GM19238 (cell line): ENCODE data around the gene ZDHHC24.
"Not testable (repeated sequence)": the region's sequence is repeated elsewhere in the genome, so short reads cannot be mapped to it uniquely, and the experiment has no call there.

ENCODE experiments used
- DNase-seq: peaks from one replicate; pipeline ENCODE4 v3.0.0; 2011; ENCODE audit warnings: low spot score; ENCODE audit not compliant: insufficient read length

ZDHHC24 gene

DNA sequence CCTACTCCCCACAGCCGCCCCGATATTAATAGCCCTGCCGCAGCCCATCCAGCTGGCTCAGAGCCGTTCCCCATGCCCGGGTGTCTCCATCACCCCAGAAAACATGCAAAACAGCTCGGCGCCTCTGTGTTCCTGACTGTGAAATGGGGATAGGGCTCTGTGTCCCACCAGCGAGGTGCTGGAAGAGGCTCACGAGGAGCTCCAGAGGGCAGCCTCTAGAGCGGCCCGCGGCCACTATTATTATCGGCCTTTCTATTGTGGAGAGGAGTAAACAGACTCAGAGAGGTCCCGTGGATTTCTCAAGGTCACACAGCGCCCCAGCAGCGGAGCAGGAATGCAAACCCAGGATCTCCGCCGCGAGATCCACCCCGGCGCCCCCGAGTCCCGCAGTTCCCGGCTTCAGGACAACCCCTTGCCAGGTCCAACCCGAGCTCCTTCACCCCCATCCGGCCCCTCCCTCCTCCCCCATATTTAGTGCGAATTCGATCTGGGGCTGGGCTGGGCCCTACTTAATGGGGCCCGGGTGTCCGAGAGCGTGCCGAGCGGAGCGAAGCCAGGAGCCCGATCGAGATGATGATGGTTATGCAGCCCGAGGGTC lies 619 bp upstream of the ZDHHC24 start, which contains the start of gene ACTN3:
TSS of gene ACTN3 (plus strand) at position 536 of the 598 bp plus-strand sequence. CDS start at position 571, 35 bp downstream.
- DNase-seq = no peak

DNA sequence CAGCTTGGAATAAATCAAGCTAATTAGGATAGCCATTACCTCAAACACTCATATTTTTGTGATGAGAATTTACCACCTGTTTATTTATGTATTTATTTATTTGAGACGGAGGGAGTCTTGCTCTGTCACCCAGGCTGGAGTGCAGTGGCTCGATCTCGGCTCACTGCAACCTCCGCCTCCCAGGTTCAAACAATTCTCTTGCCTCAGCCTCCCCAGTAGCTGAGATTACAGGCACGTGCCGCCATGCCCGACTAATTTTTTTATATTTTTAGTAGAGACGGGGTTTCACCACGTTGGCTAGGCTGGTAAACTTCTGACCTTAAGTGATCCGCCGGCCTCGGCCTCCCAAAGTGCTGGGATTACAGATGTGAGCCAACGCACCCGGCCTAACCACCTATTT lies 896 bp downstream of the ZDHHC24 start:
- not testable (repeated sequence) for DNase-seq

DNA sequence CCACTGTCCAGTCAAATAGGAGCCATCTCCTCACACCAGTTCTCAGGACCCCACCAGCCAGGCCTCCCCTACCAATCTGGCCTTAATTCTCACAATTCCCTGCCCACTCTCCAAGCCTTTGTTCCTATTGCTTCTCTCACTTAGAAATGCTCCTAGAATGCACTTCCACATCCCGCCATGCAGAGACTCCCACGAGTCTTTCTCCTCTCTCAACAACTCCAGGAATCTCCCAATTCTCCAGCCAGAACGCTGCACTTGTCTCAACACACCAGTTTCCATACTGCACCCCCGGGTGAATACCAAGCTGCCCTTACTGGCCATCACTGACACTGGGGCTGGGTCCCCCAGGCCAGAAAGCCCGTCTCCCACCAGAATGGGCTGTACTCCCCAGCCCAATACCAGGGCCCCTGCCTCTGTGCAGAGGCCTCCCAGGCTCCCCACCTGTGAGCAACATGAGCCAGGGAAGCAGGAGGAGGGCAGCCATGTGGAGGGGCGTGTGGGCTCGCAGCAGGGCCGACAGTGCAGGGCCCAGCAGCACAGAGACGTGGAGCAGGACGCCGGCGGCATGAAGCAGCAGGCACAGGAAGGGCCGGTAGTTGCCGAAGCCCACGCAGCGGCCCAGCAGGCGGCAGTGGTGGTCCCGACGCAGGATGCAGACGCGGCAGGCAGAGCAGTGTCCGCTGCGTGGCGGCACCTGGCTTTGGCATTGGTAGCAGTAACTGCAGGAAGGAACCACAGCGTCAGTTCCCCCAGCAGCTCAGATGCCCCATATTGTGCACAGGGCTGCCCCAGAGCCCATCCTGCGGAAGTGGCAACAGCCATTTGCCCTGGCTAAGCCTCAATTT lies 2.4 kb downstream of the ZDHHC24 start:
- peak; percentile 54 for DNase-seq

DNA sequence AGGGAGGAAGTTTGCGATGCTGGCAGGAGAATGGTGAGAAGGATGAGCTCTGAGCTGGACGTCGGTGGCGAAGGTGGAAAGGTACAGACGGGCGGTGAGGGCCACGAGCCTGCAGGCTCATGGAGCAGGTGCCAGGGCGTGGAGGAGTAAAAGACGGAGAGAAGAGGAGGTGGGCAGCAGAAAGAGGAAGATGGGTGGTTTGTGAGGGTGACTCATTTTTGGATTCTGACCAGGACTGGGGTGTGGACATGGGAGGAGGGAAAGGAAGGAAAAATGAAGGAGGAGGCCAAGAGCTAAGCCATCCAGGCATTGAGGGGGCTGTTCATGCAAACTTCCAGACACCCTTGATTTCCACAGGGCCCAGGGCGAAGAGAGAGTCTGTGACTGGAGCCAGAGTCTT lies 3.5 kb downstream of the ZDHHC24 start:
- DNase-seq = no peak

DNA sequence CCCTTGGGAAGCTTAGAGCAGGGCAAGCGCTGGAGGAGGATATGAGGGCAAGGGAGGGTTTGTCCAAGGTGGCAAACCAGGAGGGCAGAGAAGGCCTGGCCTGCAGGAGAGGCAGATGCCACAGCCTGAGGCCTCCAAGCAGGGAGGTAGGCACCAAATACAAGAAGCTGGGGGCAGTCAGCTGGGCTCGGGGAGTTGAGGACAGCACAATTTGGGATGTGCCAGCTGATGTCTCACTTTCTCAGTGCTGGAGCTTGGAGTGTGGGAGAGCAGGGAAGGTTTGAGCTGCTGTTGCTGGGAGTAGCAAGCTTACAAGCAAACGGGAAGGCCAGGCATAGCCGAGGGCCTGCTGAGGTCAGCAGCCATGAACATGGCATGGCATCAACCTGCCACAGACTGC lies 4.0 kb downstream of the ZDHHC24 start:
- no peak for DNase-seq

DNA sequence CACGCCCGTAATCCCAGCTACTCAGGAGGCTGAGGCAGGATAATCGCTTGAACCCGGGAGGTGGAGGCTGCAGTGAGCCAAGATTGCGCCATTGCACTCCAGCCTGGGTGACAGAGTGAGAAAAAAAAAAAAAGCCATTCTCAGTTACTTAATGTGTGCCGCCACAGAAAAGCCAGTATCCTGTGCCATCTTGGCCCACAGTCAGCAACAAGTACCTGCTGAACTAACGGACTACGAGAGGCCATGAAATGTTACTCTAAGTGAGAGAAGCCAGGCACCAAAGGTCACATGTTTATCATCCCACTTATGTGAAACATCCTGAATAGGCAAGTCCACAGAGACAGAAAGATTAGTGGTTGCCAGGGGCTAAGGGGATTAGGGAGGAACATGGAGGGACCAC lies 5.2 kb downstream of the ZDHHC24 start:
- not testable (repeated sequence) for DNase-seq

DNA sequence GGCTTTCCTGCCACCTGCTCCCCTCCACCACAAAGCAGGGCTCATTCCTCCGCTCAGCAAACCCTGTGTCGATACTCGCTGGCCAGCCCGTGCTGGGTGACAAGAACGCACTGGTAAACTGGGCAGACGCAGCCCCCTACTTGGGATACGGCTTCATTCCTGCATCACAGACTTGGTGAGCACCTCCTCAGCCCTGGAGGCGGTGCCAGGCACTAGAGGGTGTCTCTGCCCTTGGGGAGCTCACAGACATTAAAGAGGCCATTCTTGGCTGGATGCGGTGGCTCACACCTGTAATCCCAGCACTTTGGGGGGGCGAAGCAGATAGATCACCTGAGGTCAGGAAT lies 6.0 kb downstream of the ZDHHC24 start:
- DNase-seq = no peak

DNA sequence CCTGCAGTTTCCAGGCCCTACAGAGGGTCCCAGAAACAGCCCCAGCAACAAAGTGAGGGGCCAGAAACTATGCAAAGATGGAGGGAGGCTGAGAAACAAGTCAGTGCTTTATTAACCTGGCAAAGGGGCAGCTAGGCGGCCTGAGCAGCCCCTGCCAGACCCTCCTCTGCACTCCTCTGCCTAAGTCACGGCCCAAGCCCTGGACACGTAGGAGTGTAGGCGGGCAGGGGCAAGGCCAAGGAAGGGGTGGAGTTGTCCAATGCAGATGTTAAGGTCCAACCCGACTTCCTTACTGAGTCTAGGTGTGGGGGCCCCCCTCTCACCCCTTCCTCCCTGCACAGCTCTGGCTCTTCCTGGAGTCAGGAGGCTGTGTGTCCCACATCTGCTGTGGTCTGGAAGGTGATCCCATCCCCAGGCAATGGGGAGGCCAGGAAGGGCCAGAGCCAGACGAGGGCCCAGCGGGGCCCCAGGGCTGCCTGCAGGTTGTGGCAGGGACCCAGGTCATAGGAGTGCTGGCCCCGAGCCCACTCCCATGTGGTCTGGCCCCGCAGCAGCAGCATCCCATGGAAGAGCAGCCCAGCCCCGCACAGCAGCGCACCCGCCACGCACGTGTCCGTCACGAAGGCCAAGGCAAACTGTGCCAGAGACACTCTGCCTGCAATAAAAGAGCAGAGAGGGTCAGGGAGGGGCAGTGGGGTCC lies 6.5 kb downstream of the ZDHHC24 start:
- DNase-seq = no peak

DNA sequence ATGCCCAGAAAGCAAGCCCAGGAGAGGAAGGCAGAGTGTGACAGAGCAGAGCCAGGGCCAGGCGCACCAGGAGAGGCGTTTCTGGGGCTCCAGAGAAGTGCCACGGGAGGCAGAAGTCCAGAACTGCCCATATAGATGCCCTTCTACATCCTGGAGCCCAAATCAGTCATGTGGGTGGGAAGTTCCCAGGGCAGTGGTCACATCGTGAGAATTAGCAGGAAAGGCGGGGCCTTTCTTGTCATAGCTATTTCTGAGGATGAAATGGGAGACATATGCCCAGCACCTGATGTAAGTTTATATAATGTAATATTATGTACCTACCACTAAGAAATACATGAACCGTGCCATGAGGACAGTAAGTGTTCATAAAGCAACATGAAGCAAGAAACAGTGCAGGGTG lies 13.1 kb downstream of the ZDHHC24 start:
- DNase-seq = no peak

DNA sequence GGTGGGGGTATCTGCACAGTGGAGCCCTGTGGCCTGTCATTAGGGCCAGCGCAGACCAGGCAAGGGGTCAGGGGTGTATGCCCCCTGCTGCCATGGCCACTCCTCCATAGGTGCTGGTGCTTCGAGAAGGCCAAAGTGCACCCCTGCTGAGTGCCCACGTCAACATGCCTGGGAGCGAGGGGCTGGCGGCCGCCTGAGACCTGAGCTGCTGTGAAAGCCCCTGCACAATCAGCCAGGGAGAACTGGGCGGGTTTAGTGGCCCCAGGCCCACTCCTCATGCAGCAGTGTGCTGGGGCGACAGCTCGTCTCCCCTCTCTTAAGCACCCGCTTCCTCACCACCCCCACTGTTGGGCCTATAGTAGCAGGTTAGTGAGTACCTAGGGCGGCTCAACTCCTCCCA lies 14.0 kb downstream of the ZDHHC24 start:
- DNase-seq = no peak

DNA sequence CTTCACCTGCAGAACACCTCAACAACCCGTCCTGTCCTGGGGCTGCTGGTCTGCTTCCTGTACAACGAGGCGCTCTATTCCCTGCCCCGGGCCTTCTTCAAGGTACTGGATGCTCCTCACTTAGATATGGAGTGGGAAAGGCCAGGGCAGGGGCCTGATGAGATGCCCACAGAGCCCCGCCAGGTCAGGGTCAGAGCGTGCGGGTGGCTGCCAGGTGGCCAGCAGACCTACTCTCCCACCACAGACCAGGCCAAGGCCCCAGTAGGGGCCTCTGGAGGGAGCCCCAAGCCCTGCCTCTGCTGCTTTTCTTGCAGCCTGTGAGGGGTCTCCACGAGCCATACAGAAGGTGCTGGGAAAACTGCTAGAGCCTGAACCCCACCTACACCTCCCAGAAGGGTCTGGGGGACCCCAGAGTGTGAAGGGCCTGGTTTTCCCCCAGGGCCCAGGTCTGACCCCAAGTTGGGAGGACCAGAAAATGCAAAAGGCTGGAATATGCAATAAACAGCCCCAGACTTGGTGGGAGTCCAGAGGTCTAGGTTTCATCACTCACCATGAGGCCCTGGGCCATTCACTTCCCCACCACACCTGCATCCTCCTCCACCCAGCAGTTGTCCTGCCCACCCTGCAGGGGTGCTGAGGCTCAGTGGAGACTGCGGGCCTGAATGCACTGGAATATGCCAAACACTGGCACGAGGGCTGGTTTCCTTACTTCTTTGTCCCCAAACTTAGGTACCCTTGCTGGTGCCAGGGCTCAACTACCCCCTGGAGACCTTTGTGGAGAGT lies 14.7 kb downstream of the ZDHHC24 start:
- DNase-seq = no peak

DNA sequence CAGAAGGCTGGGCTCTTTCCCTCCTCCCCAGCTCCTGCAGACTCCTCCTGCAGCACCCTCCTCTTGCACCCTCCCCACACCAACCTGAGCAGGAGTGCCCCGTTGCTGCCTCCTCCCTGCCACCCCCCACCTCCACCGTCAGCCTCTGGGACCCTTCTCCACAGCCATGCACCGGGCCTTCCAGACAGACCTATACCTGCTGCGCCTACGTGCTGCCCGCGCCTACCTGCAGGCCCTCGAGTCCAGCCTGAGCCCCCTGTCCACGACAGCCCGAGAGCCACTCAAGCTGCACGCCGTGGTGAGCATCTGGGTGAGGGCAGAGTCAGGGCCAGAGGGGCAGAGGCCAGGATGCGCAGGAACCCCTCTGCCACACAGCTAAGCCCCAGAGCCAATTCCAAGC lies 16.2 kb downstream of the ZDHHC24 start:
- no peak for DNase-seq

DNA sequence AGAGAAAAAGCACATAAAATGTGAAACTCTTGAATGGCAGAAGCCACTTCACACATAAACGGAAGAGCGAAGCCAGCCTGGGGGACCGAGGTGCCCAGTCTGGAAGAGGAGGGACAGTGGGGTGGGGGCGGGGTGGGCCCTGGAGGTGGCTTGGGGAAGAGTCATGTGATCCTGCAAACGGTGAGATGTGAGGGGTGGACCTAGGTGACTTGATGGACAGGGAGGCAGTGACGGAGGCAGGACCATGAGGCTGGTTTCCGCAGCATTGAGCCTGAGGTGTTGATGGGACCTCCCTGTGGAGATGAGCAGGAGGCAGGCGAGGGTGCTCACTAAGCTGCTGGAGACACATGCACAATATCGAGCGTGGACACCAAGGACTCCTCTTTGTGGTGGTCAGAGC lies 16.8 kb downstream of the ZDHHC24 start:
- no peak for DNase-seq

DNA sequence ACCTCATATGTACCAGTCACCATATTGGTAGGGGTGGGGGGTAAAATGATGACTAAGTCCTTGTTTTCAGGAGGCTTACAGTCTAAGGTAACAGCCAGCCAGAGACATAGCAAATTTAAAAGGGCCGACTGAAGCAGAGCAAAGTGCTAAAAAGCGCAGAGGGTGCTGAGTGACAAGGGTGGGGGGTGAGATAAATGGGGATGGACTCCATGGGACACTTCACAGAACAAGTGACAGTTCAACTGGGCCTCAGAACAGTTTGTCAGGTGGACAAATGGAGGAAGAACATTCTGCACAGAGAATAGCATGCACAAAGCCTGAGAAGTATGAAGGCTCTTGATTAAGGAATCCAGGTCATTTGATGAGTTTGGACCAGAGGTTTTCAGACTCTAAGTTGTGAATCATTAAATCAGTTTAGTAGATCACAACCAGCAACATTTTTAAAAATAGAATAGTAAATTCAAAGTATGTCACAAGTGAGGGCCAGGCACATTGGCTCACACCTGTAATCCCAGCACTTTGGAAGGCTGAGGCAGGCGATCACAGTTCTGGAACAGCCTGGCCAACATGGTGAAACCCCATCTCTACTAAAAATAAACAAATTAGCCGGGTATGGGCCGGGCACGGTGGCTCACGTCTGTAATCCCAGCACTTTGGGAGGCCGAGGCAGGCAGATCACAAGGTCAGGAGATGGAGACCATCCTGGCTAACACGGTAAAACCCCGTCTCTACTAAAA lies 21.4 kb downstream of the ZDHHC24 start:
- no peak for DNase-seq

DNA sequence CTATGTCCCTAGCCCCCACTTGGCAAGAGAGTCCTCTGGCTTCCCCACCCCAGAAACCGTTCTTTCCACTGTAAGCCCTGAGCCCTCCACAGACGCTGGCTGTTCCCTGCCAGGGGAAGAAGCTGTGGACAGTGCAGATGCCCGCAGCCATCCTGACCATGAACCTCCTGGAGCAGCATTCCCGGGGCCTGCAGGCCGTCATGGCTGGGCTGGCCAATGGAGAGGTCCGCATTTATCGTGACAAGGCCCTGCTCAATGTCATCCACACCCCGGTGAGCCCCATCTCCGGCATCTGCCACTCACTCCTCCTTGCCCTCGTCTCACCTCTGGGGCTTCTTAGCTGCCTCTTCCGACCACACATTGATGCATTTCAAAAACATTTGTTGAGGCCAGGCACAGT lies 22.2 kb downstream of the ZDHHC24 start:
- no peak for DNase-seq

DNA sequence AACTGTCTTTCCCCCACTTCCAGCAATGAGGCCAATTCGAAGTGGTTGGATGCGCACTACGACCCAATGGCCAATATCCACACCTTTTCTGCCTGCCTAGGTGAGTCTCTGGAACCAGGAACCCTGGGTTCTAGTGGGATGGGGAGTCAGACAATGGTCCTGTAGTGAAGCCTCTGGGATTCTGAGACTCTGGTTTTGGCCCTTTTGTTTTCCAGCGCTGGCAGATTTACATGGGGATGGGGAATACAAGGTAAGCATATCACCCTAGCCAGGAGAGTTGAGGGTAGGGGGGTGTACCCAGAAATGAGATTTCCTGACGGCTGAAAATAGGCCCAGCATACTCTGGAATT lies 34.9 kb downstream of the ZDHHC24 start:
- DNase-seq = no peak

DNA sequence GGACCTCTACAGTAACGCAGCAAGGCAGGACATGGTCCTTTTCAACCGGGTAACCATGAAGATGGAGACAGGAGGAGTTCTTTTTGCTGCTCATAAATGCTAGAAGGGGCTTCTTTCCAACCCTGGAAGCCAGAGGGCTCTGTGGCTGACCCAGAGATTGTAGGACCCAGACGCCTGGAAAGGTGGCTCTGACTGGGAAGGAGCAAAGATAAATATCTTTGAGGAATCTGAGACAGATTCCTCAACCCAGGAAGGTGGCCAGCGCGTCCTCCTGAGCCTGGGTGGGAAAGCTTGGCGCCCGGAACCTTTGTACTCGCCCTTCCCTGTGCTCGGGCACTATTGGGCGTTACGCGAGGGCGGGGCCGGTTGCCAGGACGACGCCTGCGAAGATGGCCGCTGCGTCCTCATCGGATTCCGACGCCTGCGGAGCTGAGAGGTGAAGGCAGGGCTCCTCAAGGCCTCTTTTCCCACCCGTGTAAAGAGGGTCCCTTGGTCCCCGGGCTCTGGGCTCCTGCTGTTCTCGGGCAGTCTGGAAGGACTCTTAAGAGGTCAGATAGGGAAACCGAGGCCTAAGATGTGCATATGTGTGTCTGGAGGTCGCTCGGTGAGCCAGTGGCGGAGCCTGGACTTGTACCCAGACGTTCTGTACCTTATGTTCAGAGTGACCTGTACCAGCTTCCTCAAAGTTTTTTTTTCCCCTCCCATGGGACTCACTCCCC lies 35.4 kb downstream of the ZDHHC24 start, which contains the start of gene BBS1:
TSS of gene BBS1 (plus strand) at position 365 of the 719 bp plus-strand sequence. CDS start at position 390, 25 bp downstream.
- peak; percentile 91 for DNase-seq

DNA sequence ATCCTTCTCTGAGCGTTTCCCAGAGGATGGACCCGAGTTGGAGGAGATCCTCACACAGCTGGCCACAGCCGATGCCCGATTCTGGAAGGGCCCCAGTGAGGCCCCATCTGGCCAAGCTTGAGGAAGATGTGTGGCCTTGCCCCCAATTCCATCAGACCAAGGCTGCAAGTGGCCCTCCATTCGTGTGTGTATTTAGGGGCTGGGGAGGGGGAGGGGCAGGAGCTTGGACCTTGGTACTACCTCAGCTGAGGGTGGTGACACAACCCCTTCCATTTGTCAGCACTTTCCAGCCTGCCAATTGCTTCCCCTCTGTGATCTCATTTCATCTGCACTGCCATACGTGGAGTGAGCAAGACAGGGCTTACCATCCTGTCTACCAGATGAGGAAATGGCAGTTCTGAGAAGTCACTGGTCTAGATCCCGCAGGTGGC lies 36.7 kb downstream of the ZDHHC24 start:
- DNase-seq = no peak

DNA sequence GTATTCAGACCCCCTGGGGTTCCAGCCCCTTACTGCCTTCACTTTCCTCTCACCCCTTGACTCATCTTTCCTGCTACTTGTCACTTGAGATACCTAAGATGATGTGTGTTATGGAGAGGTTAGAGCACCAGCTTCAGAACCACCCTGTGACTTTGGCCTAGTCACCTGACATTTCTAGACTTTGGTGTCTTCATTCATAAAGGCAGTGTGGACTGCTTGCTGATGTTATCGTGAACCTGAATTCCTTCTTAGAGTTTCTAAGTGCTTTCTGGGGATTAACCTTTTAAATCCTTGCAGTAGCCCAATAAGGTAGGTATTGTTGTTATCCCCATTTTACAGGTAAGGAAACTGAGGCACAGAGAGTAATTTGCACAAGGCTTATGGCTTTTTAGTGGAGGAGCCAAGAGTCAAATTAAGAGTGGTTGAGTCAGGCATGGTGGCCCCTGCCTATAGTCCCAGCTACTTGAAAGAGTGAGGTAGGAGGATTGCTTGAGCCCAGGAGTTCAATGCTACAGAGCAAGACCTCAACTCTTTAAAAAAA lies 40.5 kb downstream of the ZDHHC24 start:
- DNase-seq = no peak

DNA sequence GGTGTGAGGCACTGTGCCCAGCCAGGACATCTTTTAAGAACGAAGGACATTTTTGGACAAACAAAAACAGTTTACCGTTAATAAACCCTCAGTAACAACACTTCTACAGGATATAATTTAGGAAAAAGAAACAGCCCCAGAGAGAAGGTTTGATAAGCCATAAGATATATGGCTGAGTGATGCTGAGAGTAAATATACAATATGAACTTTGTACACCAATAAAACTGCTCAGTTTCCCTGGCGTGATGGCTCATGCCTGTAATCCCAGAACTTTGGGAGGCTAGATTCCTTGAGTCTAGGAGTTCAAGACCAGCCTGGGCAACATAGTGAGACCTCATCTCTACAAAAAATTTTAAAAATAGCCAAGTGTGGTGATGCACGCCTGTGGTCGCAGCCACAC lies 47.3 kb downstream of the ZDHHC24 start:
- no peak for DNase-seq
